GM12873 (cell line): ENCODE data around the gene SPATA33.
A peak's percentile ranks its signal among the peaks of the same experiment; 100 is the strongest.

ENCODE experiments used
- CTCF ChIP-seq: IDR thresholded peaks from 2 replicates; pipeline ENCODE4 v1.5.1; 2012; ENCODE audit warnings: low read depth, mild to moderate bottlenecking, moderate library complexity, low read length, control low read depth; ENCODE audit not compliant: insufficient read depth; ENCODE audit errors: missing control alignments

SPATA33 gene

GRCh38 chr16:89695875-89696669 lies 38.4 kb downstream of the SPATA33 start:
- TF ChIP-seq CTCF = no peak

GRCh38 chr16:89696670-89697128 lies 39.1 kb downstream of the SPATA33 start:
- no peak for TF ChIP-seq CTCF

GRCh38 chr16:89697161-89697615 lies 39.6 kb downstream of the SPATA33 start:
- TF ChIP-seq CTCF = no peak

- TF ChIP-seq CTCF = no peak
Measured at GRCh38 chr16:89697616-89698331, 40.1 kb downstream of the SPATA33 start.

GRCh38 chr16:89700100-89700648 lies 42.5 kb downstream of the SPATA33 start:
- TF ChIP-seq CTCF = peak; percentile 70

GRCh38 chr16:89700649-89701424 lies 43.2 kb downstream of the SPATA33 start:
- peak; percentile 54 for TF ChIP-seq CTCF
